Osteoblast (primary cell): ENCODE results near the gene CEBPG. TPM values are rescaled to one million over a fixed set of nuclear protein-coding genes. Genes with fewer than 3 reads are reported as not detected.

Experiments used
- DNase-seq: peaks from one replicate; pipeline ENCODE4 v3.0.0; 2011; ENCODE audit warnings: low spot score, mixed read lengths; ENCODE audit not compliant: insufficient read length; ENCODE audit errors: missing footprints
- H2AFZ ChIP-seq: 2 replicates; pipeline ENCODE4 v1.6.0; 2011; ENCODE audit warnings: mild to moderate bottlenecking, low read length
- H3K27ac ChIP-seq: 2 replicates; pipeline ENCODE4 v1.5.1; 2011; ENCODE audit warnings: mild to moderate bottlenecking, low read depth, low read length, moderate library complexity
- H3K27me3 ChIP-seq: 2 replicates; pipeline ENCODE4 v1.6.0; 2012; ENCODE audit warnings: mild to moderate bottlenecking, control low read depth, inconsistent platforms, low read length, moderate library complexity; ENCODE audit not compliant: insufficient read depth
- H3K36me3 ChIP-seq: 2 replicates; pipeline ENCODE4 v1.5.1; 2011; ENCODE audit warnings: mild to moderate bottlenecking, low read length, control low read depth, moderate library complexity; ENCODE audit not compliant: insufficient read depth
- H3K4me1 ChIP-seq: 2 replicates; pipeline ENCODE4 v1.5.1; 2011; ENCODE audit warnings: mild to moderate bottlenecking, low read length, control low read depth, moderate library complexity; ENCODE audit not compliant: insufficient read depth
- H3K4me2 ChIP-seq: 2 replicates; pipeline ENCODE4 v1.6.0; 2011; ENCODE audit warnings: mild to moderate bottlenecking, low read length; ENCODE audit not compliant: insufficient read depth
- H3K4me3 ChIP-seq: fragments of 200-600 bp; sonication (generic); 3 replicates; pipeline ENCODE4 v1.5.1; 2012; ENCODE audit warnings: mild to moderate bottlenecking, low read length, inconsistent platforms; ENCODE audit not compliant: insufficient read depth
- H3K79me2 ChIP-seq: 2 replicates; pipeline ENCODE4 v1.6.0; 2012; ENCODE audit warnings: mild to moderate bottlenecking, low read length, control low read depth, inconsistent platforms; ENCODE audit not compliant: insufficient read depth
- H3K9me3 ChIP-seq: 2 replicates; pipeline ENCODE4 v1.5.1; 2011; ENCODE audit warnings: low read depth, low read length, control low read depth
- H4K20me1 ChIP-seq: 2 replicates; pipeline ENCODE4 v1.6.0; 2012; ENCODE audit warnings: mild to moderate bottlenecking, low read length, control low read depth; ENCODE audit not compliant: insufficient read depth
- CTCF ChIP-seq: IDR thresholded peaks from 2 replicates; pipeline ENCODE4 v1.5.1; 2011; ENCODE audit warnings: mild to moderate bottlenecking, low read depth, low read length, moderate library complexity; ENCODE audit errors: extremely low read depth
- total RNA-seq: library from RNA; depleted of rRNA; stranded (reverse); fragments of >200 nt; gene quantifications from 2 replicates; pipeline ENCODE4 v1.2.3, GENCODE V29; 2012

CEBPG gene
- total RNA-seq, 1 donor: 35.5 TPM

- peak; percentile 72 for DNase-seq
- TF ChIP-seq CTCF: no peak
Measured at GRCh38 chr19:33403221-33403972, 29.9 kb downstream of the CEBPG start.

GRCh38 chr19:33403973-33404304, 30.4 kb downstream of the CEBPG start:
- Histone ChIP-seq H3K9me3 (no peaks in the 10 kb centered on the region), H3K4me1 (no peaks in the 10 kb centered on the region), H3K4me2 (no peak overlapping the region), H3K27ac (no peak overlapping the region), H4K20me1 (peaks cover 9% of the 10 kb centered on the region), H2AFZ (no peak overlapping the region), H3K36me3 (no peaks in the 10 kb centered on the region), H3K27me3 (no peaks in the 10 kb centered on the region), H3K4me3 (no peak overlapping the region), H3K79me2 (no peaks in the 10 kb centered on the region)
- peak; percentile 43 for DNase-seq
- TF ChIP-seq CTCF: no peak

More at GRCh38 chr19:33403221-33403972, 29.9 kb downstream of the CEBPG start:
- H3K79me2 ChIP-seq: no peaks in the 10 kb centered on the region
- peaks cover 9% of the 10 kb centered on the region for H4K20me1 ChIP-seq
- no peak overlapping the region for H3K4me3 ChIP-seq
- no peaks in the 10 kb centered on the region for H3K27me3 ChIP-seq
- H2AFZ ChIP-seq: no peak overlapping the region
- H3K27ac ChIP-seq: no peak overlapping the region
- no peaks in the 10 kb centered on the region for H3K36me3 ChIP-seq
- H3K4me1 ChIP-seq: no peaks in the 10 kb centered on the region
- H3K9me3 ChIP-seq: no peaks in the 10 kb centered on the region
- H3K4me2 ChIP-seq: no peak overlapping the region

- Histone ChIP-seq H3K9me3 (no peaks in the 10 kb centered on the region), H3K4me2 (no peak overlapping the region), H3K4me3 (no peak overlapping the region), H4K20me1 (peaks cover 9% of the 10 kb centered on the region), H3K27me3 (no peaks in the 10 kb centered on the region), H3K79me2 (no peaks in the 10 kb centered on the region), H2AFZ (no peak overlapping the region), H3K4me1 (no peaks in the 10 kb centered on the region), H3K27ac (no peak overlapping the region), H3K36me3 (no peaks in the 10 kb centered on the region)
- no peak for TF ChIP-seq CTCF
- DNase-seq: peak; percentile 80
Measured at GRCh38 chr19:33404506-33405253, 31.2 kb downstream of the CEBPG start.

GRCh38 chr19:33405254-33405552, 31.7 kb downstream of the CEBPG start:
- TF ChIP-seq CTCF: no peak
- no peaks in the 10 kb centered on the region for H3K9me3 ChIP-seq

More at GRCh38 chr19:33405254-33405552, 31.7 kb downstream of the CEBPG start:
- Histone ChIP-seq H4K20me1 (peaks cover 9% of the 10 kb centered on the region), H3K4me2 (no peak overlapping the region), H3K27ac (no peak overlapping the region), H3K4me3 (no peak overlapping the region), H3K27me3 (no peaks in the 10 kb centered on the region), H3K4me1 (no peaks in the 10 kb centered on the region), H3K79me2 (no peaks in the 10 kb centered on the region), H3K36me3 (no peaks in the 10 kb centered on the region), H2AFZ (no peak overlapping the region)
- DNase-seq: peak; percentile 59
